Measurements from ENCODE around the gene ELAVL1. TPM values are rescaled to one million over a fixed set of nuclear protein-coding genes. Genes with fewer than 3 reads are reported as not detected.
"Not testable (repeated sequence)": the region's sequence is repeated elsewhere in the genome, so short reads cannot be mapped to it uniquely, and the experiment has no call there.

The ELAVL1 gene
- total and polyA plus RNA-seq, 9 of the 15 experiments (the other 6 are each of a cell fraction or from before 2014, with no cell fraction given) = 4.3 to 172 (median 69.2) TPM

GRCh38 chr19:7961920-7962626, 43.4 kb downstream of the ELAVL1 start:
- Histone ChIP-seq H3K9me3 (replicated peaks; ENCODE audit: control insufficient read depth, insufficient read depth, low read depth, low read length) (no peaks in the 10 kb centered on the region), H3K4me1 (replicated peaks in 1 of 2; ENCODE audit: control insufficient read depth in 2 of 2, insufficient read depth in 2 of 2, low read length in 2 of 2) (peaks cover 7 to 11% of the 10 kb centered on the region in 2 experiments; a peak in 4 of 5 replicates), H3K9me1 (ENCODE audit: control insufficient read depth, insufficient read depth, low read length) (no peaks in the 10 kb centered on the region), H3K27me3 (ENCODE audit: control insufficient read depth in 2 of 2, insufficient read depth in 2 of 2, low read length in 2 of 2) (no peaks in the 10 kb centered on the region), H4K20me1 (replicated peaks; ENCODE audit: control insufficient read depth, insufficient read depth, low read length) (no peaks in the 10 kb centered on the region), H3K4me3 (no peak overlapping the region), H3K36me3 (ENCODE audit: control insufficient read depth, insufficient read depth, low read length) (peaks cover 88% of the 10 kb centered on the region; the same call in 2 of the 3 replicates), H3K27ac (ENCODE audit: extremely low read depth, low read depth, low read length) (no peak overlapping the region), H3K9ac (ENCODE audit: insufficient read depth in 1 of 2, low read depth in 2 of 2, low read length in 2 of 2) (no peak overlapping the region), H2AFZ (ENCODE audit: low read depth, low read length) (no peak overlapping the region), H3K79me2 (ENCODE audit: control insufficient read depth, insufficient read depth, low read length) (no peaks in the 10 kb centered on the region), H3K4me2 (ENCODE audit: insufficient read depth, low read length) (no peak overlapping the region)
- no peak for DNase-seq (ENCODE audit: extremely low read depth in 1 of 4, low spot score in 3 of 4)
- TF ChIP-seq ATF1 (CRISPR knock-in tag; IDR thresholded peaks at IDR 0.05) = no peak
- no peak for TF ChIP-seq ATF1 (tag; IDR thresholded peaks at IDR 0.05)
- no peak for TF ChIP-seq ZNF830 (CRISPR knock-in tag; IDR thresholded peaks at IDR 0.05)
- no peak for TF ChIP-seq ZNF398 (CRISPR knock-in tag; IDR thresholded peaks at IDR 0.05)
- no peak for TF ChIP-seq SAFB (IDR thresholded peaks at IDR 0.05; ENCODE audit: borderline replicate concordance, low read depth, low read length)
- no peak for TF ChIP-seq RFX1 (IDR thresholded peaks at IDR 0.05)
- no peak for TF ChIP-seq KAT7 (CRISPR knock-in tag; IDR thresholded peaks at IDR 0.05; ENCODE audit: borderline replicate concordance)
- ChIA-PET CTCF (ENCODE audit: low intra/inter-chr PET ratio) (no interaction called here), POLR2A (no interaction called here)
- BruUV-seq (replicated peaks) = no TSS peak
- 90% methylated on average over 13 of the region's 13 CpGs for WGBS (ENCODE audit: insufficient coverage, low coverage, missing lambda C conversion rate)
- no peak for FAIRE-seq
- no peak for ATAC-seq
- in situ Hi-C loops (cut with MboI) = no loop called here
- intact Hi-C loops (cut with micrococcal nuclease) = no loop called here

- H2AFZ ChIP-seq (ENCODE audit: low read depth, low read length); H3K27ac ChIP-seq (ENCODE audit: extremely low read depth, low read depth, low read length); H4K20me1 ChIP-seq (replicated peaks; ENCODE audit: control insufficient read depth, insufficient read depth, low read length); FAIRE-seq; H3K9me1 ChIP-seq (ENCODE audit: control insufficient read depth, insufficient read depth, low read length); intact Hi-C loops (cut with micrococcal nuclease); DNase-seq (ENCODE audit: extremely low read depth in 1 of 4, low spot score in 3 of 4); CTCF ChIA-PET (ENCODE audit: low intra/inter-chr PET ratio); H3K79me2 ChIP-seq (ENCODE audit: control insufficient read depth, insufficient read depth, low read length); BruUV-seq (replicated peaks); H3K4me2 ChIP-seq (ENCODE audit: insufficient read depth, low read length); H3K9ac ChIP-seq (ENCODE audit: insufficient read depth in 1 of 2, low read depth in 2 of 2, low read length in 2 of 2); in situ Hi-C loops (cut with MboI); ATAC-seq; H3K4me3 ChIP-seq; H3K9me3 ChIP-seq (replicated peaks; ENCODE audit: control insufficient read depth, insufficient read depth, low read depth, low read length); H3K27me3 ChIP-seq (ENCODE audit: control insufficient read depth in 2 of 2, insufficient read depth in 2 of 2, low read length in 2 of 2): not testable (repeated sequence)
- WGBS (ENCODE audit: insufficient coverage, low coverage, missing lambda C conversion rate) = 78% methylated on average over 4 of the region's 4 CpGs
- Histone ChIP-seq H3K4me1 (replicated peaks in 1 of 2; ENCODE audit: control insufficient read depth in 2 of 2, insufficient read depth in 2 of 2, low read length in 2 of 2) (peaks cover 7 to 11% of the 10 kb centered on the region in 2 experiments; a peak in 4 of 5 replicates), H3K36me3 (ENCODE audit: control insufficient read depth, insufficient read depth, low read length) (peaks cover 82% of the 10 kb centered on the region; the same call in 2 of the 3 replicates)
- POLR2A ChIA-PET = interaction anchor here (0.7 kb wide), 1 partner anchor 9 kb away, joined by 3 read pairs; no protein-coding TSS in a partner anchor
Observed at GRCh38 chr19:7961082-7961481, 44.4 kb downstream of the ELAVL1 start.
